ENCODE measurements around the gene CAMTA1.

DNA sequence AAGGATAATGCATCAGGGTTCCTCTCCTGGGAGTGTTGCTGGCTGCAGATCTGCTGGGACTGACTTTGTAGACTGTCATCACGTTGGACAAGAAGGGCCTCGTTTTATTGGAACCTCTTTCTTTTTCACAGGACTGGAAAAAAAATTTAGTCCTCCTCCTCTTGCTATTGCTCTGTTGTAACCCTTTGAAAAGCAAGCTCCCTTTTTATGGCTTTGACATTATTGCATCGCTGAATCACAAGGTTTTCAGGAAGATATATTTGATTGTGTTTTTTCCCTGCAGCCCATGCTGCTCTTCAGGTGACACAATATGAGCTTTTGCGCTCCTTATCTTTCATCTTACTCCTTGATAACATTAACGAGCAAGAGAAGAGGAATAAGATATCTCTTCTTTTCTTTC is 290.9 kb downstream of the CAMTA1 start:
- TF ChIP-seq ISL1 (CRISPR knock-in tag; IDR thresholded peaks at IDR 0.05) (no peak), RARB (CRISPR knock-in tag; IDR thresholded peaks at IDR 0.05) (no peak), SNAI2 (CRISPR knock-in tag; IDR thresholded peaks at IDR 0.05) (no peak), TCF4 (CRISPR knock-in tag; IDR thresholded peaks at IDR 0.05; ENCODE audit: borderline replicate concordance) (no peak), BACH2 (CRISPR knock-in tag; IDR thresholded peaks at IDR 0.05; ENCODE audit: borderline replicate concordance) (no peak), PPARA (CRISPR knock-in tag; IDR thresholded peaks at IDR 0.05; ENCODE audit: borderline replicate concordance) (no peak), OSR1 (CRISPR knock-in tag; IDR thresholded peaks at IDR 0.05) (no peak), CSDC2 (CRISPR knock-in tag; IDR thresholded peaks at IDR 0.05) (no peak), ESRRG (CRISPR knock-in tag; IDR thresholded peaks at IDR 0.05) (no peak)
- TF ChIP-seq, protein P1, sequence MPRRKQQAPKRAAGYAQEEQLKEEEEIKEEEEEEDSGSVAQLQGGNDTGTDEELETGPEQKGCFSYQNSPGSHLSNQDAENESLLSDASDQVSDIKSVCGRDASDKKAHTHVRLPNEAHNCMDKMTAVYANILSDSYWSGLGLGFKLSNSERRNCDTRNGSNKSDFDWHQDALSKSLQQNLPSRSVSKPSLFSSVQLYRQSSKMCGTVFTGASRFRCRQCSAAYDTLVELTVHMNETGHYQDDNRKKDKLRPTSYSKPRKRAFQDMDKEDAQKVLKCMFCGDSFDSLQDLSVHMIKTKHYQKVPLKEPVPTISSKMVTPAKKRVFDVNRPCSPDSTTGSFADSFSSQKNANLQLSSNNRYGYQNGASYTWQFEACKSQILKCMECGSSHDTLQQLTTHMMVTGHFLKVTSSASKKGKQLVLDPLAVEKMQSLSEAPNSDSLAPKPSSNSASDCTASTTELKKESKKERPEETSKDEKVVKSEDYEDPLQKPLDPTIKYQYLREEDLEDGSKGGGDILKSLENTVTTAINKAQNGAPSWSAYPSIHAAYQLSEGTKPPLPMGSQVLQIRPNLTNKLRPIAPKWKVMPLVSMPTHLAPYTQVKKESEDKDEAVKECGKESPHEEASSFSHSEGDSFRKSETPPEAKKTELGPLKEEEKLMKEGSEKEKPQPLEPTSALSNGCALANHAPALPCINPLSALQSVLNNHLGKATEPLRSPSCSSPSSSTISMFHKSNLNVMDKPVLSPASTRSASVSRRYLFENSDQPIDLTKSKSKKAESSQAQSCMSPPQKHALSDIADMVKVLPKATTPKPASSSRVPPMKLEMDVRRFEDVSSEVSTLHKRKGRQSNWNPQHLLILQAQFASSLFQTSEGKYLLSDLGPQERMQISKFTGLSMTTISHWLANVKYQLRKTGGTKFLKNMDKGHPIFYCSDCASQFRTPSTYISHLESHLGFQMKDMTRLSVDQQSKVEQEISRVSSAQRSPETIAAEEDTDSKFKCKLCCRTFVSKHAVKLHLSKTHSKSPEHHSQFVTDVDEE (CRISPR knock-in tag; IDR thresholded peaks at IDR 0.05): no peak
